NAMALWA (cell line): ENCODE measurements around the gene OR52A5.
"Not testable (repeated sequence)": the region's sequence is repeated elsewhere in the genome, so short reads cannot be mapped to it uniquely, and the experiment has no call there.

Source experiments
- DNase-seq: peaks from one replicate; pipeline ENCODE4 v3.0.0-alpha.2; 2015; ENCODE audit warnings: low spot score

The OR52A5 gene

GRCh38 chr11:5137996-5138395 lies at the start of gene OR52A5:
Gene OR52A5, minus strand, starts transcription at chr11:5138356. Its CDS starts 5,714 bp downstream, at chr11:5132642.
- no peak for DNase-seq

DNA sequence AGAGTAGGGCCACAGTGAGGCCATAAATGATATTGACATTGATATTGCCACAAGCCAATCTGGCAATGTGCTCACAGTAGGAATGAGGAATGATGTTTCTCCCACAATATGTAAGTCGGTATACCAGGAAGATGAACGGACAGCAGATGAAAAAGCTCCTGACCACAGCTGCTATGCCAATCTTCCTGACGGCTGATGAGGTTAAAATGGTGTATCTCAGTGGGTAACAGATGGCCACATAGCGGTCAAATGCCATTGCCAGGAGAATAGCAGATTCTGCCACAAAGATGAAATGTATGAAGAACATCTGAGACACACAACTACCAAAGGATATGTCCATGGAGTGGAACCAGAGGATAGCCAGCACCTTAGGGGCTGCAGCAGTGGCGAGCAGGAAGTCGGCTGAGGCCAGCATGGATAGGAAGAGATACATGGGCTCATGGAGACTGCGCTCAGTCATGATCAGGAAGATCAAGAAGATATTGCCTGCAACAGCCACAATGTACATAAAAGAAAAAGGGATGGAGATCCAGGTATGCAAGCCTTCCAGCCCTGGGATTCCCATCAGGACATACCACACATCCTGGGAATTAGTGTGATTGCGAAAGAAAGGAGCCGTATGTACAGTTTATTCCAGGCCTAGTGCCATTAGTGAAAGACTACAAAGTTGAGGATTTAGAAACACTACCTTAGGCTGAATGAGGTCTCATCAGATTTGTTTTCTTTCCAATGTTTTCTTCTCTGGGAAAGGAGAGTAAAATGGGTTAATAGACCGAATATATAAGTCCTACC lies 40.1 kb upstream of the OR52A5 start:
- no peak for DNase-seq

DNA sequence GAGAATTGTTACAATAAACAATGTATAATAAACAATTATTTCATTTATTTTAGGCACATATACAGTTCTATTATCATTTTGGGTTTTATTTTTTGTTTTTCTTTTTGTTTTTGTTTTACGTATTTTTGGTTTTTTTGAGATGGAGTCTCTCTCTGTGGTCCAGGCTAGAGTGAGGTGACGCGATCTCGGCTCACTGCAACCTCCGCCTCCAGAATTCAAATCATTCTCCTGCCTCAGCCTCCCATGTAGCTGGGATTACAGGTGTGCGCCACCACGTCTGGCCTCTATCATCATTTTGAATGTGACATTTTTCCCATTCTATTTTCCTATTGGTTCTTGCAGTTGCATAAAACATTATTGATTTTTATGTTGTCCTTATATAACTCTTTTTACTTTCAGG lies 36.8 kb upstream of the OR52A5 start:
- no peak for DNase-seq

GRCh38 chr11:5171856-5172255 lies 33.7 kb upstream of the OR52A5 start:
- no peak for DNase-seq

DNA sequence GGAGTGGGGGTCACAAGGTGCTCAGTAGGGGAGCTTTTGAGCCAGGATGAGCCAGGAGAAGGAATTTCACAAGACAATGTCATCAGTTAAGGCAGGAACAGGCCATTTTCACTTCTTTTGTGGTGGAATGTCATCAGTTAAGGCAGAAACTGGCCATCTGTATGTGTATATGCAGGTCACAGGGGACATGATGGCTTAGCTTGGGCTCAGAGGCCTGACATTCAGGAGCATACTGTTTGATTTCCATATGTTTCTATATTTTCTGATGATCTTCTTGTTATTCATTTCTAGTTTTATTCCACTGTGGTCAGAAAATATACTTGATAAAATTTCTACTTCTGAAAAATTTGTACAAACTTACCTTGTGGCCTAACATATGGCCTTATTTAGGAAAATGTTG lies 27.7 kb upstream of the OR52A5 start:
- DNase-seq = not testable (repeated sequence)

DNA sequence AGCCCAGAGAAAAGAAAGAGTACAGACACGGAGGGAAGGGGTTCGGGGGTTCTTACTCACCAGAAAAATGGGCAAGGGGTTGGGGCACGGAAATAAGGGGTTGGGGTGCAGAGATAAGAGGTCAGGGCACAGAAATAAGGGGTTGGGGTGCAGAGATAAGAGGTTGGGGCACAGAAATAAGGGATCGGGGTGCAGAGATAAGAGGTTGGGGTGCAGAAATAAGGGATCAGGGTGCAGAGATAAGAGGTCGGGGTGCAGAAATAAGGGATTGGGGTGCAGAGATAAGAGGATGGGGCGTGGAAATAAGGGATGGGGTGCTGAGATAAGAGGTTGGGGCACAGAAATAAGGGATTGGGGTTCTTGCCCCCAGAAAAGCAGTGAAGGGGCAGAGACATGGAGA lies 26.7 kb upstream of the OR52A5 start:
- not testable (repeated sequence) for DNase-seq

- DNase-seq = not testable (repeated sequence)
Observed at GRCh38 chr11:5161045-5161444, 22.9 kb upstream of the OR52A5 start.

GRCh38 chr11:5160217-5160616 lies 22.1 kb upstream of the OR52A5 start:
- not testable (repeated sequence) for DNase-seq

DNA sequence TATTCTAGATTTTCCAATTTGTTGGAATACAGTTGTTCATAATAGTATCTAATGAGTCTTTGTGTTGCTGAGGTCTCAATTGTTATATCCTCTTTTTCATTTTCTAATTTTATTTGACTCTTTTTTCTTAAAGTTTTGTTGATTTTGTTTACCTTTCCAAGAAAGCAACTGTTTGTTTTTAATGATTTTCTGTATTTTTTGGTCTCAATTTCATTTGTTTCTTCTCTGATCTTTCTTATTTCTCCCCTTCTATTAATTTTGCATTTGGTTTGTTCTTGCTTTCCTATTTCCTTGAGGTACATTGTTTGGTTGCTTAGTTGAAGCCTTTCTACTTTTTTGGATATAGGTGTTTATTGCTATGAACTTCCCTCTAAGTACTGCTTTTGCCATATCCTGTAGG lies 21.6 kb upstream of the OR52A5 start:
- no peak for DNase-seq

GRCh38 chr11:5154657-5155056 lies 16.5 kb upstream of the OR52A5 start, which contains the start of gene OR52A1:
Gene OR52A1, minus strand, starts transcription at chr11:5154757. Its CDS starts 2,388 bp downstream, at chr11:5152369.
- no peak for DNase-seq

DNA sequence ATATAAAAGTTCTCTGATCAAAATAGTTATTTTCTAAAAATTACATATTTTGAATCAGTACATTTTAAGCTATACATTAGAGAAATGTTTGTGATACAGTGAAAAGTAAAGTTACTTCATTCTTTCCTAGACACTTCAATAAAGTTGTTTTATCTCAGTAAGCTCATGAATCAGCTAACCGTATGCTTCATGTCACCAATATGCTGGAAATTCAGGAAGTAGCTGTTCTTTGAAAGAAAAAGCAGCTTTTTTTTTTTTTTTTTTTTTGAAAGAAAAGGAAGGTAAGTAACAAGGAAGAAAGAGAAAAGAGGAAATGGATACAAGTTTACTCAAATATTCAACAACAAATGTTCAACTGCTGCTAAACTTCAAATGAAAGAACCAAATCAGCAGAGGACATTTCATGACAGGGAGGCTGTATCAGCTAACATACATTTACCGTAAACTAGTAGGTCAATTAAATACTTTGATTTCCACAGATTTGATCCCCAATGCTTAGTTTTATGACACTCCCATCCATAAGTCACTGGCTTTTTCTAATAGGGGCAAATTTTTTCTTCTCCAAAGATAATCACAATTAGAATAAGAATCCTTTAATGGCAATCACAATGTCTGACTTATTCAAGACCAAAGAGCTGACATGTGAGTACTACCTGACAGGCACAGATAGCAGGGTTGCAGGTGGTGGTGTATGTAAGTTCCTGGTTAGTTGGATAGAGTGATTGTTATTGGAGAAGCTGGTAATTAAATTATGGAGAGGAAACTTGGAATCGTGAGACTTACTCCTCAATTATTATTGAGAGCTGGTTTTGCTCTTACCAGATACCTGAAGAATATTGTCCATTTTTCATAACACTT lies 15.6 kb upstream of the OR52A5 start:
- DNase-seq = no peak

DNA sequence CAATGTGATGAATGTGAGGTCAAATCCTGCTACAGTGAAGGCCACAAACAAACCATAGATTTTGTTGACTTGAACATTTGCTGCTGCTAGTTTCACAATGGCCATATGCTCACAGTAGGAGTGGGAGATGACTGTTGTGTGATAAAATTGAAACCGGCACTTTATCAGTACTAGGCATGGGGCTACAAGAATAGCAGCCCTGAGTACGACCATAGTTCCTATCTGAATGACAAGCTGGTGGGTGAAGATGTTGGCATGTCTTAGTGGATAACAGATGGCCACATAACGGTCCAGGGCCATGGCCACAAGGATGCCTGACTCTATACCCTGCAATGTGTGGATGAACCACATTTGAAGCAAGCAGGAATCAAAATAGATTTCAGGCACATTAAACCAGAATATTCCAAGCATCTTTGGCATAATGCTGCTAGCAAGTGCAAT lies 13.6 kb upstream of the OR52A5 start:
- no peak for DNase-seq

DNA sequence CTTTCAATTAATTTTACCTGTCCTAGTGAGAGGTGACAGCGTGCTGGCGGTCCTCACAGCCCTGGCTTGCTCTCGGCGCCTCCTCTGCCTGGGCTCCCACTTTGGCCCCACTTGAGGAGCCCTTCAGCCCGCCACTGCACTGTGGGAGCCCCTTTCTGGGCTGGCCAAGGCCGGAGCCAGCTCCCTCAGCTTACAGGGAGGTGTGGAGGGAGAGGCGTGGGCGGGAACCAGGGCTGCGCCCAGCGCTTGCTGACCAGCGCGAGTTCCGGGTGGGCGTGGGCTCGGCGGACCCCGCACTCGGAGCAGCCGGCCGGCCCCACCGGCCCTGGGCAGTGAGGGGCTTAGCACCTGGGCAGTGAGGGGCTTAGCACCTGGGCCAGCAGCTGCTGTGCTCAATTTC lies 6.0 kb upstream of the OR52A5 start:
- DNase-seq = not testable (repeated sequence)

- no peak for DNase-seq
Observed at GRCh38 chr11:5137014-5137413, 1.1 kb downstream of the OR52A5 start.

- DNase-seq = no peak
Observed at GRCh38 chr11:5136261-5136660, 1.9 kb downstream of the OR52A5 start.

- DNase-seq = no peak
Observed at GRCh38 chr11:5131584-5132335, 6.4 kb downstream of the OR52A5 start.

DNA sequence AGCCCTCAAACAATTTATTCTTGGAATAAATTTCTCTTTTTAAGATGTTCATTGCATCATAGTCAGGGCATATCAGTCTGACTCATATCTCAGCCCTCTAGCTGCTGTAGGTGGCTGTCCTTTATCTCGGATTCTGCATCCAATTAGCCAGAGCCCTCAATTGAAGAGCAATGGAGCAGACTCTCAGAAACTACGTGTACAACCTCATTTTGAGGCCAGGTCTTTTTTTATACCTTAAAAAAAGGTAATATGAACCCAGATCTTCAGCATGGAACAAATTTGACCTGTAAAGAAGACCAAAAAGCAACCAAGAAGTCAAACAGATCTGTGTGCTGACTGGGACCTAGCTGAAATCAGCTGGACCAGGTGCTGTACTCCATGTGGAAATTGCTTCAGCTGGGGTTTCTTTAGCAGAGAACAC lies 8.7 kb downstream of the OR52A5 start:
- DNase-seq = no peak

DNA sequence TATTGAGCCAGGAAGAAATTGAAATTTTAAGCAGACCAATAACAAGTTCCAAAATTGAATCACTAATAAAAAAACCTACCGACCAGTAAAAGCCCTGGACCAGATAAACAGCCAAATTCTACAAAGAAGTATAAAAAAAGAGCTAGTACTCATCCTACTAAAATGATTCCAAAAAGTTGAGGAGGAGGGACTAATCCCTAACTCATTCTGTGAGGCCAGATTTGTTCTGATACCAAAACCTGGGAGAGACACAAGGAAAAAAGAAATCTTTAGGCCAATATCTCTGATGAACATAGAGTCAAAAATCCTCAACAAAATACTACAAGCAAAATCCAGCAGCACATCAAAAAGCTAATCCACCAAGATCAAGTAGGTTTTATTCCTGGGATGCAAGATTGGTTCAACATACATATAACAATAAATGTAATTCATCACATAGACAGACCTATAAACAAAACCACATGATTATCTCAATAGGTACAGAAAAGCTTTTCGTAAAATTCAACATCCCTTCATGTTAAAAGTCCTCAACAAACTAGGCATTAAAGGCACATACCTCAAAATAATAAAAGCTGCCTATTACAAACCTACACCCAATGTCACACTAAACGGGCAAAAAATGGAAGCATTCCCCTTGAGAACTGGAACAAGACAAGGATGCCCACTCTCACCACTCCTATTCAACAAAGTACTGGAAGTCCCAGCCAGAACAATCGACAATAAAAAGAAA lies 13.1 kb downstream of the OR52A5 start:
- no peak for DNase-seq

GRCh38 chr11:5123802-5124521 lies 14.2 kb downstream of the OR52A5 start:
- DNase-seq = peak; percentile 76

DNA sequence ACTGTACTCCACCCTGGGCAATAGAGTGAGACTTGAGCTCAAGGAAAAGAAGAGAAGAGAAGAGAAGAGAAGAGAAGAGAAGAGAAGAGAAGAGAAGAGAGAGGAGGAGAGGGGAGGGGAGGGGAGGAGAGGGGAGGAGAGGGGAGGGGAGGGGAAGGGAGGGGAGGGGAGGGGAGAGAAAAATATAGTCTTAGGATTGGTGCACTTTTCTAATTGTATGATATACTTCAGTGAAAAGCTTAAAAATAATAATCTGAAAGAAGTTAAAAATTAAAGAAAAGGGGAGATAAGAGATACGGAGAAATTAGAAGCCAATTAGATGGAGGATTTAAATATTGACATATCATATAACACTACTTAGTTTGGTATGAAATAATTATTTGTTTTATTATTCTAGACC lies 19.3 kb downstream of the OR52A5 start:
- DNase-seq = no peak

DNA sequence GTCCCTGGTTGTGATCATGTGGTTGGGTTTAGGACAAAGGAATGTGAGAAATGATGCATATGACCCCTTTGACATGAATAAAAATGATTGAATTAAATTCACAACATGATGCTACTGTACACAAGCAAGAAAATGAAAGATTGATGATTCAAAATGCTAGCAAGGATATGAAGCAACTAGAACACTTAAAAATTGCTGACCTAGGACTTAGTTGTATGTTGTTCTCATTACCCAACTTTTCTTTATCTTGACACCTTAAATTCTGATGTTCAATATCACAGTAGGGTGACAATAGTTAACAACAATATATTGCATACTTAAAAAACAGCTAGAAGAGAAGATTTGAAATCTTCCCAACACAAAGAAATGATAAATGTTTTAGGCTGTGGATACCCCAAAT lies 20.6 kb downstream of the OR52A5 start:
- DNase-seq = no peak
